ENCODE results near the gene SLC9A3. TPM values are rescaled to one million over a fixed set of nuclear protein-coding genes. Genes with fewer than 3 reads are reported as not detected.

The SLC9A3 gene
- total RNA-seq, 6 experiments from 2014 or later: 0.63 to 1.00 (median 0.74) TPM

DNA sequence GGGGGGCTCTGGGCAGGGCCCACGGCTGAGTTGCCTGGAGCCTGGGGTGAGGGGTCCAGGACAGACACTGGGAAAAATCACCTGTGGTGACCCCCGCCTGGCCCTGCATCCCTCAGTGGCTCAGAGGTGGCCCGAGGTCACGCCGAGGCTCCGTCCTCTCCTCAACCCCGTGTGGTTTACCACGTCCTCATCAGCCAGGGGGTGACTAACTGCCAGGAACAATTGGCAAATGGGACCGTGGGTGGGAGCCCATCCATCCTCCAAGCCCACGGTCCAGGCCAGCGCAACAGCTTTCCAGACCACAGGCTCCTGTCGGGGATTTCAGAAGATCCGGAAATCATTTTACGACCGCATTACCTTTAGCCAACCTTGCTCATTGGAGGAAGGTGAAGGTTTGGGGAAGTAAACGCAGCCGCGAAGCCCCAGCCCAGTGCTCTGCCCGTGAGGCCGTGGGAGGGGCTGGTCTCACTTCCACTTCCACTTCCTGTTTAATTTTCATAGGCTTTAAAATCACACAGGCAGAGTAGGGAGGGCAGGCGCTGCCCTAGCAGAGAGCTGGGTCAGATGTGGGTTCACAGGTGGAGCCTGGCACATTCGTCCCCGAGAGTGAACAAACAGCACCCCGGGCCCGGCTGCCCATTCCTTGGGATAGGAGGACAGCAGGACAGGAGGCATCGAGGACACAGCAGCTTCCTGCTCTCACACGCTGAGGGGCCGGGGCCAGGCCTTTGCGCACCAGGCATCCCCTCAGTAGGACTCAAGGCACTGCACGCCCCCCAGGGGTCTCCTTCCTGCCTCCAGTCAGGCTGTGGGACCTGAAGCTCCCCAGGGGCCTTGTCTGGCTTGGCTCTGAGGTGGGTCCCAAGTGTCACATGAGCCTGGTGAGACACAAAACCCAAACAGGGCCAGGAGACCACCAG, 19.8 kb upstream of the SLC9A3 start:
- H3K9me3 Mint-ChIP-seq: no peaks in the 10 kb centered on the region
- H3K27me3 Mint-ChIP-seq (ENCODE audit: insufficient read depth): peaks cover 16% of the 10 kb centered on the region
- H3K4me3 Mint-ChIP-seq: no peak overlapping the region
- peaks cover 5% of the 10 kb centered on the region for H3K4me1 Mint-ChIP-seq (ENCODE audit: low read depth)
- no peak overlapping the region for H3K27ac Mint-ChIP-seq
- TF ChIP-seq, protein P1, sequence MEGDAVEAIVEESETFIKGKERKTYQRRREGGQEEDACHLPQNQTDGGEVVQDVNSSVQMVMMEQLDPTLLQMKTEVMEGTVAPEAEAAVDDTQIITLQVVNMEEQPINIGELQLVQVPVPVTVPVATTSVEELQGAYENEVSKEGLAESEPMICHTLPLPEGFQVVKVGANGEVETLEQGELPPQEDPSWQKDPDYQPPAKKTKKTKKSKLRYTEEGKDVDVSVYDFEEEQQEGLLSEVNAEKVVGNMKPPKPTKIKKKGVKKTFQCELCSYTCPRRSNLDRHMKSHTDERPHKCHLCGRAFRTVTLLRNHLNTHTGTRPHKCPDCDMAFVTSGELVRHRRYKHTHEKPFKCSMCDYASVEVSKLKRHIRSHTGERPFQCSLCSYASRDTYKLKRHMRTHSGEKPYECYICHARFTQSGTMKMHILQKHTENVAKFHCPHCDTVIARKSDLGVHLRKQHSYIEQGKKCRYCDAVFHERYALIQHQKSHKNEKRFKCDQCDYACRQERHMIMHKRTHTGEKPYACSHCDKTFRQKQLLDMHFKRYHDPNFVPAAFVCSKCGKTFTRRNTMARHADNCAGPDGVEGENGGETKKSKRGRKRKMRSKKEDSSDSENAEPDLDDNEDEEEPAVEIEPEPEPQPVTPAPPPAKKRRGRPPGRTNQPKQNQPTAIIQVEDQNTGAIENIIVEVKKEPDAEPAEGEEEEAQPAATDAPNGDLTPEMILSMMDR (IDR thresholded peaks at IDR 0.05): no peak
- no peak for DNase-seq
- no peaks in the 10 kb centered on the region for H3K36me3 Mint-ChIP-seq (ENCODE audit: low read depth)

DNA sequence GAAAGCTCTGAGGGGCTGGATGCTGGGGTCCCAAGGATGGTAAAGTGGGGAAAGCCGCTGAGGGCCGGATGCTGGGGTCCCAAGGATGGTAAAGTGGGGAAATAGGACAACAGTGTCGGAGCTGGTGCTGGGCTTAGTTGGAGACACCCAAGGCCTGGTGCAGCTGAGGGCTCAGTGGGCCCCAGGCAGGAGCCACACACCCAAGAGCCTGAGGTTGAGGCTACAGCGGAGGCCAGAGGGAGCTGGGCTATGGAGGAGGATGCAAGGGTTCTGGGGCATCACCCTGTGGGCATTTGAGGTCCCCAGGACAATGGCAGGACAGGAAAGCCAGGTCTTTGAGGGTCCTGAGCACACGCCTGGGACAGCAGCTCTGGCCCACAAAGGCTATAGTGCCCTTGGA, 19.1 kb upstream of the SLC9A3 start:
- Mint-ChIP-seq H3K4me3 (no peak overlapping the region), H3K36me3 (ENCODE audit: low read depth) (no peaks in the 10 kb centered on the region), H3K27ac (no peak overlapping the region), H3K4me1 (ENCODE audit: low read depth) (peaks cover 5% of the 10 kb centered on the region), H3K9me3 (no peaks in the 10 kb centered on the region), H3K27me3 (ENCODE audit: insufficient read depth) (peaks cover 13% of the 10 kb centered on the region)
- DNase-seq: no peak
- TF ChIP-seq, protein P1 (IDR thresholded peaks at IDR 0.05): no peak

DNA sequence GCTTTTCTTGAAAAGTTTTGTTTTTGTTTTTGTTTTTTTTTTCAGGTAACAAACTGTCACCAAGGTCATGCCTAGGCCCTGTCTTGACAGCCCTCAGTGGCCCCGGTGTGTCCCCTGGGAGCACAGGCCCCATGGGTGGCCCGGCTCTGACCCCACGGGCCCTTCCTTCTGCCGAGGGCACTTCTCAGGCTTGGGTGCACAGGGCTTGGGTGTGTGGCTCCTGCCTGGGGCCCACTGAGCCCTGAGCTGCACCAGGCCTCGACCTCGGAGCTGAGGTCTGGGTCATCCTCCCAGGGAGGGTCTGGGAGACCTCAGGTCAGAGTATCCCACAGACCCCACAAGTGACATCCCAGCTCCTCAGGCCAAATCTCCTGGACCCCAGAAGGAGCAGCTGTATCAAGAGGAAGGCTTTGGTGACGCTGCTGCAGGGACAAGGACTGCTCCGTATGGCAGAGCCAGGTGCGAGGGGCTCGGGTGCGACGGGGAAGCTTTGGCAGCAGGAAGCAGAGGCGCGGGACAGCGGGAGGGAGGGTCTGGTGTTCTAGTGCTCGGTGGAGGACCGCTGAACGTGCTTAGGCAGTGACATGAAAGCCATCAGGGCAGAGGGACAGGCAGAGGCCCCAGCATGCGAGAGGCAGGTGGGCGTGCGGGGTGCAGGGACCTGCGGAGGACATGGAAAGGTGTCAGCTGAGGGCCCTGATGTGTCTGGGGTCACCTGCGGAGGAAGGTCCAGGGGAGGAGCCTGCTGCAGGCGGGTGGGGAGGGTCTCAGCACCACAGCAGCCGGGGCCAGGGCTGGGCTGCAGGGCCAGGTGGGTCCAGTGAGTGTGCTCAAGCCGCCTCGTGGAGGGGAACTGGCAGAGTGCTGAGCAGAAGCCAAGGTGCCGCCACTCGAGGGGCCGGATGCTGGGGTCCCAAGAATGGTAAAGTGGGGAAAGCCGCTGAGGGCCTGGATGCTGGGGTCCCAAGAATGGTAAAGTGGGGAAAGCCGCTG, 18.4 kb upstream of the SLC9A3 start:
- TF ChIP-seq, protein P1 (IDR thresholded peaks at IDR 0.05): no peak
- H3K4me1 Mint-ChIP-seq (ENCODE audit: low read depth): no peaks in the 10 kb centered on the region
- H3K27ac Mint-ChIP-seq: no peak overlapping the region
- DNase-seq: no peak
- no peaks in the 10 kb centered on the region for H3K9me3 Mint-ChIP-seq
- no peak overlapping the region for H3K4me3 Mint-ChIP-seq
- no peaks in the 10 kb centered on the region for H3K36me3 Mint-ChIP-seq (ENCODE audit: low read depth)
- H3K27me3 Mint-ChIP-seq (ENCODE audit: insufficient read depth): peaks cover 13% of the 10 kb centered on the region

DNA sequence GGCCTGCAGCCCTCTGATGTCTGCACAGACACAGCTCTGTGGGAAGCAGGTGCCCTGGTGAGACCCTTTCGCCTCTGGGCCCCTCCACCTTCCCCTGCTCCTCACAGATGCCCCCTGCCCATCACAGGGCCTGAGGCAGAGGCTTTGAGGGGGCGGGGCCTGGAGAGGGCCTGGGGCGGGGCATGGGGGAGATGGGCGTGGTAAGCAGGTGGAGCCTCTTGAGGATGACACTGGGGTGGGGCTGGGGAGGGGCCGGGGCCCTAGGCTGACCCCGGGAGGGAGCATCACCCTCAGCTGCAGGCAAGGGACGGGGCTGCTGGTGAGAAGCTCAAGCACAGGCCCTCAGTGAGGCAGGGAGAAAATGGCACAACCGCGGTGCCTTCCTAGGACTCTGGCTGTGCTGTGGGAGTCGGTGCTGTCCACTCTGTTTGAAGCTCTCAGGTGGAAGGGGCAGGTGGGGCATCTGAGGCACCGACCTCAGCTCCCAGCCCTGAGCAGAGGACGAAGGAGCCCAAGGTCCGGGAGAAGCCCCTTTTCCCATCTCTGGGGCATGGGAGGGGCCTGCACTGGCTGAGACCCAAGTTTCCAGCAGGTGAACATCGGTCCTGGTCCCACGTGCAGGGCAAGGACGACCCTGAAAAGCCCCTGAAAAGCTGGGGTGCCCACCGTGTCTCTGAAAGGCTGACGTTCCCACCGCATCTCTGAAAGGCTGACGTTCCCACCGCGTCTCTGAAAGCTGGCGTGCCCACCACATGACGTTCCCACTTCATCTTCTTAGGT, 17.5 kb upstream of the SLC9A3 start:
- TF ChIP-seq, protein P1 (IDR thresholded peaks at IDR 0.05): no peak
- Mint-ChIP-seq H3K27me3 (ENCODE audit: insufficient read depth) (peaks cover 19% of the 10 kb centered on the region), H3K4me3 (no peak overlapping the region), H3K27ac (no peak overlapping the region), H3K9me3 (no peaks in the 10 kb centered on the region), H3K36me3 (ENCODE audit: low read depth) (no peaks in the 10 kb centered on the region), H3K4me1 (ENCODE audit: low read depth) (no peaks in the 10 kb centered on the region)
- DNase-seq: no peak
